A673 (cell line): ENCODE data around the gene SLCO1A2.

ENCODE experiments used
- CTCF ChIP-seq: fragments of 300-800, 200-600 bp; sonication (generic); conservative IDR thresholded peaks from 2 replicates; pipeline ENCODE4 v1.5.1; 2017; ENCODE audit warnings: low read depth, mild to moderate bottlenecking, antibody characterized with exemption, low read length, moderate library complexity, mixed read lengths
- EZH2 ChIP-seq: fragments of 200-600 bp; sonication (generic); IDR thresholded peaks from 2 replicates; pipeline ENCODE4 v1.6.1; 2017; ENCODE audit warnings: borderline replicate concordance, low read depth, mild to moderate bottlenecking, mixed read lengths, antibody characterized with exemption, low read length; ENCODE audit not compliant: poor library complexity, severe bottlenecking

GRCh38 chr12:21369141-21369980, 34.6 kb upstream of the SLCO1A2 start:
- TF ChIP-seq CTCF (no peak), EZH2 (no peak)
